ENCODE data around the gene NDUFB7.
"Not testable (repeated sequence)": the region's sequence is repeated elsewhere in the genome, so short reads cannot be mapped to it uniquely, and the experiment has no call there.

Gene NDUFB7

GRCh38 chr19:14552006-14552360, 19.9 kb downstream of the NDUFB7 start:
- DNase-seq = not testable (repeated sequence)

- peak; percentile 88 for DNase-seq
Observed at GRCh38 chr19:14551134-14552005, 20.5 kb downstream of the NDUFB7 start.

DNA sequence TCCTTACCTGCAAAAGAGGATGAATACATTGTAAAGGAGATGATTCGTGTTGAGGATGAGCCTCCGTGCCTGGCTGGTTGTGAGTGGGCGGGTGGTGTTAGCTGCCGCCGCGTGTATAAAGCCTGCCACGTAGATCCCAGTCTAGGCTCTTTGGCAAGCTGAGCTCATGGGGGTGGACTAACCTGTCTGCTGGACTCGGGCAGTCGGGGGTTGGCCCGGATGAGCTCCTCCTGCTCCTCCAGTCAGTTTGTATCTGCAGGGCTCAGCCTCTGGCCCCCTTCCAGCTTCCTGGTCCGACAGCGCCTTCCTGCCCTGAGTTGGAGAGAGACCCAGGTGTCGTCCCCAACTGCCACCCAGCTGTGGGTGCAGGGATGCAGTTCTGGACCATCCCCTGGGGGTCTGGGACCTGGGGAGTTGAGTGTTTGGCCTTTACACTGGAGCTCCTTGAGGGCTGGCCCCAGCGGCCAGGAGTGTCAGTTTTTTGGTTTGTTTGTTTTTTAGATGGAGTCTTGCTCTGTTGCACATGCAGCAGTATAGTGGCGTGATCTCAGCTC, 21.6 kb downstream of the NDUFB7 start:
- no peak for DNase-seq

GRCh38 chr19:14545716-14546082, 26.2 kb downstream of the NDUFB7 start:
- no peak for DNase-seq

- no peak for DNase-seq
Observed at GRCh38 chr19:14544977-14545715, 26.7 kb downstream of the NDUFB7 start.

- DNase-seq = no peak
Observed at GRCh38 chr19:14544047-14544446, 27.8 kb downstream of the NDUFB7 start.

GRCh38 chr19:14542711-14543328, 29.0 kb downstream of the NDUFB7 start:
- DNase-seq = no peak

GRCh38 chr19:14541979-14542378, 29.9 kb downstream of the NDUFB7 start:
- DNase-seq = not testable (repeated sequence)

DNA sequence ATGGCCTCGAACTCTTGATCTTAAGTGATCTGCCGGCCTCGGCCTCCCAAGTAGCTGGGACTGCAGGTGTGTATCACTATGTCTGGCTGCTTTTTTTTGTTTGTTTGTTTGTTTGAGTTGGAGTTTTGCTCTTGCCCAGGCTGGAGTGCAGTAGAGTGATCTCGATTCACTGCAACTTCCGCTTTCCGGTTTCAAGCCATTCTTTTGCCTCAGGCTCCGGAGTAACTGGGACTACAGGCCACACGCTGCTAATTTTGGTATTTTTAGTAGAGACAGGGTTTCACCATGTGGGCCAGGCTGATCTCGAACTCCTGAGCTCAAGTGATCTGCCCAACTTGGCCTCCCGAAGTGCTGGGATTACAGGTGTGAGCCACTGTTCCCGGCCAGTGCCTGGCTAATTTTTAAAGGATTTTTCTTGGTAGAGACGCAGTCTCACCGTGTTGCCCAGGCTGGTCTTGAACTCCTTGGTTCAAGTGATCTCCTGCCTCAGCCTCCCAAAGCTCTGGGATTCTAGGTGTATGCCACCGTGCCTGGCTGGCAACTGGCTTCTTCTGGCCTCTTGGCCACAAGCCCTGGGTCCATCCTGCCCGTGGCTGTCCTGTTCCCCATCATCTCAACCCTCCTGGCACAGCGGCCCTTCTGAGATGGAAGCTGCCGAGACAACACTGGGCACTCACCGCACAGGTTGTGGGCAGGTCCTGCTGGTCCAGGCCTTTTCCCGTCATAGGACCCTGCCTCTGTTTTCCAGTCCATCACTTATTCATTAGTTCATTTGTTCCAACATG, 30.9 kb downstream of the NDUFB7 start:
- no peak for DNase-seq

GRCh38 chr19:14536926-14537692, 34.8 kb downstream of the NDUFB7 start:
- peak; percentile 71 for DNase-seq

DNA sequence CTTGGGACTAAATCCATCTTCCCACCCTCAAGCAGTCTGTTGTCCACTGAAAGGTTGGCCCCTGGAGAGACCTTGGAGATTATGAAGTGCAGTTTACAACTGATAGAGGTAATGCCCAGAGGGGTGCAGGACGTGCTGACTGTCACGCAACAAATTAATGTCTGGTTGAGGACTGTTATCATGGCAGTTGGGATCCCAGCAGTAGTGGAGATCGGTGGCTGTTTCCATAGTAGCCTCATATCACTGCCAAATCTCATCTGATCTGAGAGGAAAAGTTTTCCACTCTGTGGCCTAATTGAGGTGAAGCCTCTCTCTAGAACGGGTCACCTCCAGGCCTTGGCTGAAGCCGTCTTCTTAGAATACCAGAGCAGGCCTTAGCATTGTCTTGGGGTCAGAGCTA, 38.4 kb downstream of the NDUFB7 start:
- no peak for DNase-seq

- no peak for DNase-seq
Observed at GRCh38 chr19:14530506-14530905, 41.4 kb downstream of the NDUFB7 start.

DNA sequence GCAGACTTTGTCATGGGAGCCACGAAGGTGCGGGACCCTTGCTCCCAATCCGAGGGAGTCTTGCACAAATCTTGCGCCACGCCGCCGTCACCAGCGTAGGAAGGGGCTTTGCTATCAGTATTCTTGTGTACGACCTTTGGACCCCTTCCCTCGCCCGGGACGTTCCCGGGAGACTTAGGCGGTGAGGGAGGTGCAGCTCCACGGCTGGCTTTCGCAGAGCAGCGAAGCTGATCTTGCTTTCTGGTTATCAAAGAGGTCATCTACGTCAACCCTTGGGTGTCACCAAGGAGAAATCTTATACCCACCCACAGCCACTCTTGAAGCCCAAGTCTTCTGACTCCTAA, 41.9 kb downstream of the NDUFB7 start:
- DNase-seq = no peak

- DNase-seq = peak; percentile 100
Observed at GRCh38 chr19:14529254-14530004, 42.4 kb downstream of the NDUFB7 start, which contains the start of gene TECR. TECR (plus strand) TSS chr19:14529594; CDS start chr19:14529697, 103 bp downstream.

DNA sequence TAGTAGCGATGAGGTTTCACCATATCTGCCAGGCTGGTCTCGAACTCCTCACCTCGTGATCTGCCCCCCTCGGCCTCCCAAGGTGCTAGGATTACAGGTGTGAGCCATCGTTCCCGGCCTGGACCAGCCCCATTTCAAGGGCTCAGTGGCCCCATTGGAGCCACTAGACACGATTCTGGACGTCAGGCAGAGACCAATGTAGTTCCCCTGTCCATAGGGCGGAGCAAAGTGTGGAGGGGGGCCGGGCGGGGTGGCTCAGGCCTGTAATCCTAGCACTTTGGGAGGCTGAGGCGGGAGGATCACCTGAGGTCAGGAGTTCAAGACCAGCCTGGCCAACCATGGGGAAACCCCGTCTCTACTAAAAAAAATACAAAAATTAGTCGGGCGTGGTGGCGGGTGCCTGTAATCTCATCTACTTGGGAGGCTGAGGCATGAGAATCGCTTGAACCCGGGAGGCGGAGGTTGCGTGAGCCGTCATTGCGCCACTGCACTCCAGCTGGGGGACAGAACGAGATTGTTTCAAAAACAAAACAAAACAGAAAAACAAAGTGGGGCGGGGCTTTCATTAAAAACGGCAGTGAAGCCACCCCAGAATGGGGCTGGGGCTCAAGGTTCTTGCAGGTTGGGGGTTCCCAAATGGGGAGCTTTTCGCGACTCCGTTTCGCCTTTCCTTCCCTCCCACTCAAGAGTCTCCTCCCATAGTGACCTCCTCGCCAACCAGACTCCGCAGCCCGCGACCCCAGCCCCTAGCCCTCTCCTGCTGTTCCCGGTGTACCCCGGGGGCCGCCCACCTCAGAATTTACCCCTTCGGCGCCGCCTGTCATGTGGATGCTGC, 43.2 kb downstream of the NDUFB7 start:
- DNase-seq = no peak

- no peak for DNase-seq
Observed at GRCh38 chr19:14526423-14526822, 45.4 kb downstream of the NDUFB7 start.

DNA sequence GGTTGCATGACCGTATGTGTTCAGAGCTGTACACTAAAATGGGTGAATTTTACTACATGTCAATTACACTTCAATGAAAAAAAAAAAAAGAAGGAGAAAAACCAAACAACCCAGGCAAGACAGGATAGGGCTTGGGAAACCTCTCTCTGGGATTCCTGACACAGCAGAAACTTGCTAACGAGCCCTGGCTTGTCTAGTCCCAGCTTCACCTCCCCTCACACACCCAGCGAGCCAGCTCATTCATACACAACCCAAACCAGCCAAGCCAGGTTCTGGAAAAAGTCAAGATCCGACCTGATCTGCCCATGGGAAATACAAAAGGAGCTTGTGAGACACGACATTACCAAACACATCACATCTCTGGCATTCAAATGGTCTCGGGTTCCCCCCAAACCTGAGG, 46.1 kb downstream of the NDUFB7 start:
- no peak for DNase-seq

DNA sequence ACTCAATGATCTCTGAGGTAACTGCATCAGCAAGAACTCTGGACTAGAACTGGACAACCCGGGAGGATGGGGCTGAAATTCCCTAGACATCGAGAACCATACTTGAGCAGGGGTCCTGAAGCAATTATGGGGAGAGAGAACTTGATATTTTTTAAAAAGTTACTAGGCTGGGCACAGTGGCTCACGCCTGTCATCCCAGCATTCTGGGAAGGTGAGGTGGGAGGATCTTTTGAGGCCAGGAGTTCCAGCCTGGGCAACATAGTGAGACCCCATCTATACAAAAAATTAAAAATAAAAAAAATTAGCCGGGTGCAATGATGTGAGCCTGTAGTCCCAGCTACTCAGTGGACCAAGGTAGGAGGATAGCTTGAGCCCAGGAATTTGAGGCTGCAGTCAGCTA, 51.3 kb downstream of the NDUFB7 start:
- DNase-seq = no peak

DNA sequence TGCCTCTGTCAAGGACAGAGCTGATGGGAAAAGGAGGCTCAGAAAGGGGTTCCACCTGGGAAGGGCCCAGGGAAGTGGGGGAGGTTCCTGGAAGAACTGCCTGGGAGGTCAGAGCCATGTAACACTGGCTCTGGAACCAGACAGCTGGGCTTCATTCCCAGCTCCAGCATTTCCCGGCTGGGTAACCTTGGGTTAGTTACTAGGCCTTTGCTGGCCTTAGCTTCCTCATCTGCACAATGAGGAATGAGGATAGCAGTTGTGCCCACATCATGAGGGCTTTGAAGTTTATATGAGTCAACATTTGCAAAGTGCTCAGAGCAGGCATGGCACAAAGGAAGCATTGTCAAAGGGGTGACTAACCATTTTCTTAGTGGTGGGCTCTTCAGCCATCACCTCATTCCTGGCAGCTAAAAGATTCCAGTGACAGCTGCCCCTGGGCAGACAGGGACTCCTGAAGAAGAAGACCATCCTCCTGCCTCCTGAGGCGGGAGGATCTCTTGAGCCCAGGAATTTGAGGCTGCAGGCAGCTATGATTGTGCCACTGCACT, 51.9 kb downstream of the NDUFB7 start:
- peak; percentile 58 for DNase-seq
